ENCODE data around the gene ZNF664. TPM values are rescaled to one million over a fixed set of nuclear protein-coding genes. Genes with fewer than 3 reads are reported as not detected.

The ZNF664 gene
- total and polyA plus RNA-seq, 9 of the 15 experiments (the other 6 are each of a cell fraction or from before 2014, with no cell fraction given): 3.3 to 101 (median 63.6) TPM

GRCh38 chr12:123997908-123998307, 24.9 kb downstream of the ZNF664 start:
- peak; percentile 51 for TF ChIP-seq BRD9 (IDR thresholded peaks at IDR 0.05; ENCODE audit: low read depth, partially characterized antibody)
- TF ChIP-seq ZFP36 (IDR thresholded peaks at IDR 0.05; ENCODE audit: low read depth, low read length, partially characterized antibody): peak; percentile 35
- TF ChIP-seq ZBTB11 (CRISPR knock-in tag; IDR thresholded peaks at IDR 0.05): peak in 1 of 3 experiments; percentile 32; a peak in 1 of 6 replicates
- no peak for TF ChIP-seq PML (IDR thresholded peaks at IDR 0.05; ENCODE audit: low read length)
- TF ChIP-seq ZNF584 (CRISPR knock-in tag; IDR thresholded peaks at IDR 0.05; ENCODE audit: low read depth): 0 out of 2 replicates have a peak, but pooled peaks have one; percentile 0
- Histone ChIP-seq H4K20me1 (replicated peaks; ENCODE audit: control insufficient read depth, insufficient read depth, low read length) (no peaks in the 10 kb centered on the region), H3K79me2 (ENCODE audit: control insufficient read depth, insufficient read depth, low read length) (peaks cover 46% of the 10 kb centered on the region), H3K36me3 (ENCODE audit: control insufficient read depth, insufficient read depth, low read length) (peaks cover 49% of the 10 kb centered on the region; the same call in 2 of the 3 replicates), H3K27me3 (ENCODE audit: control insufficient read depth in 2 of 2, insufficient read depth in 2 of 2, low read length in 2 of 2) (no peaks in the 10 kb centered on the region), H3K9ac (ENCODE audit: insufficient read depth in 1 of 2, low read depth in 2 of 2, low read length in 2 of 2) (peak overlapping the region in 1 of 2 experiments; percentile 40; a peak in 2 of 4 replicates), H3K4me1 (replicated peaks in 1 of 2; ENCODE audit: control insufficient read depth in 2 of 2, insufficient read depth in 2 of 2, low read length in 2 of 2) (peaks cover 23 to 60% of the 10 kb centered on the region in 2 experiments), H3K4me3 (no peak overlapping the region), H3K4me2 (ENCODE audit: insufficient read depth, low read length) (peak overlapping the region; percentile 66), H3K9me3 (replicated peaks; ENCODE audit: control insufficient read depth, insufficient read depth, low read depth, low read length) (no peaks in the 10 kb centered on the region), H3K27ac (ENCODE audit: extremely low read depth, low read depth, low read length) (peak overlapping the region; percentile 67), H2AFZ (ENCODE audit: low read depth, low read length) (peak overlapping the region; percentile 27; the same call in 1 of the 2 replicates), H3K9me1 (ENCODE audit: control insufficient read depth, insufficient read depth, low read length) (peaks cover 6% of the 10 kb centered on the region)
- DNase-seq (ENCODE audit: extremely low read depth in 1 of 4, low spot score in 3 of 4): peak in 1 of 4 experiments; percentile 24
- BruUV-seq (replicated peaks): no TSS peak
- no peak for FAIRE-seq
- ChIA-PET CTCF (ENCODE audit: low intra/inter-chr PET ratio) (no interaction called here), POLR2A (interaction anchor here (0.7 to 1.6 kb wide), 3 partner anchors 9 to 22 kb away, joined by 3 to 7 read pairs (median 5); no protein-coding TSS in a partner anchor)
- WGBS (ENCODE audit: insufficient coverage, low coverage, missing lambda C conversion rate): 20% methylated on average over 5 of the region's 5 CpGs
- in situ Hi-C loops (cut with MboI): no loop called here
- ATAC-seq: peak; percentile 51
- intact Hi-C loops (cut with micrococcal nuclease): loop anchor here (2.0 kb wide), 1 partner anchor 35 kb away; no protein-coding TSS in a partner anchor
